Tibial nerve (tissue), 4 donors: Measurements from ENCODE around the gene EFNA5. TPM values are rescaled to one million over a fixed set of nuclear protein-coding genes. Genes with fewer than 3 reads are reported as not detected.

ENCODE experiments used
- DNase-seq, 2 donors: peaks; one replicate each; pipeline ENCODE4 v3.0.0-alpha.2; 2019; ENCODE audit warnings: low spot score in 2 of 2
- H3K27ac ChIP-seq, 4 donors: fragments of 200-600 bp; sonication (generic) in 3 of 4; one replicate each; pipeline ENCODE4 v1.5.1; 2017 to 2019; ENCODE audit warnings: mild to moderate bottlenecking in 1 of 4
- H3K27me3 ChIP-seq, 2 donors: fragments of 200-600 bp; sonication (generic) in 1 of 2; one replicate each; pipeline versions ENCODE4 v1.5.1 to v1.6.0; 2017 to 2019
- H3K36me3 ChIP-seq, 3 donors: fragments of 200-600 bp; sonication (generic); one replicate each; pipeline ENCODE4 v1.5.1; 2018 to 2019
- H3K4me1 ChIP-seq, 4 donors: fragments of 200-600 bp; sonication (generic) in 3 of 4; one replicate each; pipeline ENCODE4 v1.5.1; 2017 to 2019
- H3K4me3 ChIP-seq, 4 donors: fragments of 200-600 bp; sonication (generic) in 3 of 4; one replicate each; pipeline ENCODE4 v1.5.1; 2017 to 2019; ENCODE audit warnings: mild to moderate bottlenecking in 1 of 4, moderate library complexity in 1 of 4
- H3K9me3 ChIP-seq, 4 donors: fragments of 200-600 bp; sonication (generic) in 3 of 4; one replicate each; pipeline ENCODE4 v1.5.1; 2017 to 2019
- CTCF ChIP-seq, 5 experiments: fragments of 200-600 bp in 3 of 5; fragments of 450-650 bp in 2 of 5; sonication (generic) in 3 of 5; IDR thresholded peaks; one replicate each; pipeline ENCODE4 v1.5.1; 2016 to 2019; ENCODE audit warnings: antibody characterized with exemption in 5 of 5, mild to moderate bottlenecking in 3 of 5, moderate library complexity in 2 of 5
- EP300 ChIP-seq, 2 donors: sonication (generic); formaldehyde crosslinking; IDR thresholded peaks; one replicate each; pipeline ENCODE4 v1.6.1; 2017; ENCODE audit warnings: antibody characterized with exemption in 2 of 2, mild to moderate bottlenecking in 1 of 2
- POLR2A ChIP-seq, 2 donors: fragments of 450-650 bp; IDR thresholded peaks; one replicate each; pipeline ENCODE4 v1.6.1; 2017; ENCODE audit warnings: antibody characterized with exemption in 2 of 2, mild to moderate bottlenecking in 2 of 2, moderate library complexity in 2 of 2
- WGBS, 2 donors: methylation state at CpG; one replicate each; pipeline ENCODE4 v1.1.5; 2018; 5-methylcytosine and 5-hydroxymethylcytosine counted together
- total RNA-seq, 4 donors: library from RNA; depleted of rRNA; stranded (reverse); fragments of >200 nt; gene quantifications; one replicate each; pipeline ENCODE4 v1.1.0, GENCODE V29; 2016

Gene EFNA5
- total RNA-seq, 4 donors from 2014 or later = 6.3 to 10.2 (median 6.9) TPM

- H3K36me3 ChIP-seq = no peaks in the 10 kb centered on the region
- no peak for DNase-seq
- TF ChIP-seq CTCF (IDR thresholded peaks at IDR 0.05) = no peak
- no peak for TF ChIP-seq EP300 (IDR thresholded peaks at IDR 0.05)
- TF ChIP-seq POLR2A (IDR thresholded peaks at IDR 0.05) = no peak
- no peaks in the 10 kb centered on the region for H3K27me3 ChIP-seq
- H3K4me3 ChIP-seq = no peak overlapping the region
- no peaks in the 10 kb centered on the region for H3K4me1 ChIP-seq
- 81 to 86% methylated on average over 4 of the region's 4 CpGs for WGBS, 2 donors
- no peaks in the 10 kb centered on the region for H3K9me3 ChIP-seq
- no peak overlapping the region for H3K27ac ChIP-seq
Observed at GRCh38 chr5:107680799-107681198, 10.1 kb upstream of the EFNA5 start.

DNA sequence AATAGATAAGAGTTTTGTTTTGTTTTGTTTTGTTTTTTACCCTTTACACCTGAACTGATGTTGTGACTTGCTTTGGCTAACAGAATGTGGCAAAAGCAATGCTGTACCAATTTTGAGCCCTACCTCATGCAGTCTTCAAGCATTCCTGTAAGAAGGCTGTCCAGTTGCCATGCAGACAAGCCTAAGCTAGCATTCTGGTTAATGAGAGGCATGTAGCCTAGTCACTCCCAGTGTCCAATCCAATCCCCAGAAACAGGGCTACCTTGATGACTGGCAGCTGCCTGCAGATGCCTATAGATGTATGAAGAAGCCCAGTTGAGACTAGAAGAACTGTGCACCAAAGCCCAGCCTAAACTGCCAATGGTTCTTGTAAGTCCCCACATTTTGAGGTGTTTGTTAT lies 9.4 kb upstream of the EFNA5 start:
- DNase-seq = no peak
- H3K27me3 ChIP-seq = no peaks in the 10 kb centered on the region
- no peaks in the 10 kb centered on the region for H3K4me1 ChIP-seq
- no peaks in the 10 kb centered on the region for H3K9me3 ChIP-seq
- TF ChIP-seq POLR2A (IDR thresholded peaks at IDR 0.05) = no peak
- no peak for TF ChIP-seq CTCF (IDR thresholded peaks at IDR 0.05)
- no peak for TF ChIP-seq EP300 (IDR thresholded peaks at IDR 0.05)
- no peak overlapping the region for H3K4me3 ChIP-seq
- no peaks in the 10 kb centered on the region for H3K36me3 ChIP-seq
- H3K27ac ChIP-seq = no peak overlapping the region

DNA sequence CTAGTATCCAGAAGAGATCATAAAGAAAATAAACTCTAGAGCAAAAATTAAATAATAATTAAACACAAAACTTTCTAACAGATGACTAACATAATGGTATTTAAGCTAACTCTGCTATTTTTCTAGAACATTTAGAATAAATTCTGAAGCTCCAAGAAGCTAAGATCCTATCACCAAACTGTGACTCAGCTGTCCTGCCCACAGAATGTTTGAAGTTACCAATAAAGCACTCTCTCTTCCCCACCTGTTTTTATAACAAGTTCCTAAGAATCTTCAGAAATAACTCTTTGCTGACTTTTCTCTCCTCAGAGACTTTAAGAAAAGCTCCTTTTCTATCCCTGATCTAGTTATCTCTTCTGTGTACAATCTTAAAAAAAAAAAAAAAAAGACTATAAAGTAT lies 6.0 kb upstream of the EFNA5 start:
- DNase-seq = no peak
- Histone ChIP-seq H3K27me3 (peaks cover 0 to 5% of the 10 kb centered on the region in 2 donors), H3K4me3 (no peak overlapping the region), H3K36me3 (no peaks in the 10 kb centered on the region), H3K27ac (no peak overlapping the region), H3K4me1 (peaks cover 0 to 15% (median 2%) of the 10 kb centered on the region in 4 donors), H3K9me3 (no peaks in the 10 kb centered on the region)
- TF ChIP-seq CTCF (IDR thresholded peaks at IDR 0.05) (no peak), POLR2A (IDR thresholded peaks at IDR 0.05) (no peak), EP300 (IDR thresholded peaks at IDR 0.05) (no peak)

- peaks cover 0 to 10% of the 10 kb centered on the region in 2 donors for H3K27me3 ChIP-seq
- no peaks in the 10 kb centered on the region for H3K36me3 ChIP-seq
- no peaks in the 10 kb centered on the region for H3K9me3 ChIP-seq
- 64 to 75% methylated on average over 9 of the region's 9 CpGs for WGBS, 2 donors
- H3K4me1 ChIP-seq = peaks cover 0 to 28% (median 7%) of the 10 kb centered on the region in 4 donors
- H3K27ac ChIP-seq = no peak overlapping the region
- no peak overlapping the region for H3K4me3 ChIP-seq
- no peak for TF ChIP-seq CTCF (IDR thresholded peaks at IDR 0.05)
- TF ChIP-seq EP300 (IDR thresholded peaks at IDR 0.05) = no peak
- TF ChIP-seq POLR2A (IDR thresholded peaks at IDR 0.05) = no peak
- DNase-seq = no peak
Observed at GRCh38 chr5:107675201-107675600, 4.5 kb upstream of the EFNA5 start.

- Histone ChIP-seq H3K9me3 (no peaks in the 10 kb centered on the region), H3K36me3 (no peaks in the 10 kb centered on the region), H3K27me3 (peaks cover 0 to 15% of the 10 kb centered on the region in 2 donors), H3K4me3 (no peak overlapping the region), H3K27ac (no peak overlapping the region), H3K4me1 (peaks cover 0 to 34% (median 10%) of the 10 kb centered on the region in 4 donors)
- DNase-seq = no peak
- TF ChIP-seq POLR2A (IDR thresholded peaks at IDR 0.05) = no peak
- no peak for TF ChIP-seq CTCF (IDR thresholded peaks at IDR 0.05)
- no peak for TF ChIP-seq EP300 (IDR thresholded peaks at IDR 0.05)
- 83 to 87% methylated on average over 4 of the region's 4 CpGs for WGBS, 2 donors
Observed at GRCh38 chr5:107674655-107675054, 3.9 kb upstream of the EFNA5 start.
